ENCODE data around the gene ZNF639. TPM values are rescaled to one million over a fixed set of nuclear protein-coding genes. Genes with fewer than 3 reads are reported as not detected.

The ZNF639 gene
- total RNA-seq, 1 experiment from 2014 or later, result 47.5 TPM

DNA sequence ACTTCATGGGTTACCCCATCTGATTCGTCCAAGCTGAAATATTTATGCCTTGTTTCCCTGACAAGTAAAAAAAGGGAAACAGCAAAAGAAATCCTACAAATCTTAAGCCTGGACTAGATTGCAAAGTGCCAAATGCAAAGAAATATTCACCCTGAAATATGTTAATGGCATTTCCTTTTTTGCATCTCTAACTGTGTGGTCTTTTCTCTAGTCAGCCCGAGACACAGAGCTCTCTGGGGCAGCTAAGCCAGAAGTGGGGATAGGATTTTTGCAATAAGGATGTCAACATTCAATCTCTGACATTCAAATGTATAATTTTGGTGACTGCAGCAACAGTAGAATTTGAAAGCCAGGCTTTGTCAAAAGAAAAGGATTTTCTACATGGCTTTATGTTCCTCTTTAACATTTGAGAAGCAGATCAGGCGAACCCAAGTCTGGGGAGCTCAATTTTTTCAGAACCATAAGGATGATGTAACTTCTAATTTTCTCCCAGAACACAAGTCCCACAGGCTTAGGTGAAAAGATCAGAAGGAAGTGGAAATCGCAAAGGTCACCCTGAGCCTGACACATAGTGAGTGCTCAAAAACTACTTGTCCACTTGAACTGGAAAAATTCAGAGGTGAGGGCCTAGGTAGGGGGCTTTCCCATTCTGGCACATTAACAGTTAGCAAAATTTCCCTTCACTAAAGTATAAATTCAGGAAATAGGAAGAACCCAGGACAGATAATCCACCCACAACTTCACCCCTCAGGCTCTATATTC, 43.7 kb upstream of the ZNF639 start:
- intact Hi-C loops (cut with micrococcal nuclease), result no loop called here
- ATAC-seq (no peak), DNase-seq (ENCODE audit: low read depth, low spot score) (no peak)
- no peak overlapping the region for H3K4me2 ChIP-seq (ENCODE audit: low read length)
- no peak for TF ChIP-seq EZH2 (IDR thresholded peaks at IDR 0.05)
- TF ChIP-seq POLR2AphosphoS5 (IDR thresholded peaks at IDR 0.05; ENCODE audit: low read depth, low read length), result no peak
- TF ChIP-seq POLR2A (IDR thresholded peaks at IDR 0.05; ENCODE audit: borderline replicate concordance, extremely low read depth, insufficient read depth, insufficient read length), result no peak
- no peak for TF ChIP-seq TCF7L2 (IDR thresholded peaks at IDR 0.05; ENCODE audit: borderline replicate concordance, extremely low read depth, insufficient read depth, insufficient read length)
- no peak for TF ChIP-seq RAD21 (IDR thresholded peaks at IDR 0.05; ENCODE audit: low read depth)
- no peak for TF ChIP-seq ZFX (IDR thresholded peaks at IDR 0.05)
- TF ChIP-seq SIN3A (IDR thresholded peaks at IDR 0.05; ENCODE audit: low read depth), result no peak
- TF ChIP-seq, protein P1, sequence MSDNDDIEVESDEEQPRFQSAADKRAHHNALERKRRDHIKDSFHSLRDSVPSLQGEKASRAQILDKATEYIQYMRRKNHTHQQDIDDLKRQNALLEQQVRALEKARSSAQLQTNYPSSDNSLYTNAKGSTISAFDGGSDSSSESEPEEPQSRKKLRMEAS (IDR thresholded peaks at IDR 0.05), result no peak
- CTCF ChIA-PET, result no interaction called here
- H3K9ac ChIP-seq (ENCODE audit: low read length), result no peak overlapping the region
- no peaks in the 10 kb centered on the region for H3K36me3 ChIP-seq (ENCODE audit: control insufficient read depth in 1 of 2, insufficient read depth in 2 of 2, low read length in 2 of 2)
- no peak overlapping the region for H3K4me3 ChIP-seq (replicated peaks in 1 of 2; ENCODE audit: low read depth in 1 of 2, low read length in 2 of 2)
- no peaks in the 10 kb centered on the region for H3K9me2 ChIP-seq (ENCODE audit: insufficient read depth)
- H2AFZ ChIP-seq (ENCODE audit: low read depth, low read length, poor library complexity, severe bottlenecking), result no peak overlapping the region
- BruUV-seq (replicated peaks), result no TSS peak
- no peaks in the 10 kb centered on the region for H3K9me3 ChIP-seq (ENCODE audit: control insufficient read depth in 1 of 2, insufficient read depth in 1 of 2, low read depth in 1 of 2, low read length in 2 of 2)
- no peaks in the 10 kb centered on the region for H3K79me2 ChIP-seq (ENCODE audit: insufficient read depth, low read length)
- H4K20me1 ChIP-seq (ENCODE audit: insufficient read depth), result no peaks in the 10 kb centered on the region
- POLR2A ChIA-PET, result no interaction called here
- no peaks in the 10 kb centered on the region for H3K27me3 ChIP-seq (ENCODE audit: insufficient read depth, low read length)
- RAD21 ChIA-PET (ENCODE audit: low non-redundant PET in 1 of 2, low total read pairs in 2 of 2, uncharacterized antibody in 2 of 2, unreplicated experiment in 2 of 2), result no interaction called here
- H3K27ac ChIP-seq (ENCODE audit: low read depth, low read length), result no peak overlapping the region
- no peaks in the 10 kb centered on the region for H3K4me1 ChIP-seq (ENCODE audit: control insufficient read depth in 1 of 2, insufficient read depth in 2 of 2, low read length in 2 of 2)

DNA sequence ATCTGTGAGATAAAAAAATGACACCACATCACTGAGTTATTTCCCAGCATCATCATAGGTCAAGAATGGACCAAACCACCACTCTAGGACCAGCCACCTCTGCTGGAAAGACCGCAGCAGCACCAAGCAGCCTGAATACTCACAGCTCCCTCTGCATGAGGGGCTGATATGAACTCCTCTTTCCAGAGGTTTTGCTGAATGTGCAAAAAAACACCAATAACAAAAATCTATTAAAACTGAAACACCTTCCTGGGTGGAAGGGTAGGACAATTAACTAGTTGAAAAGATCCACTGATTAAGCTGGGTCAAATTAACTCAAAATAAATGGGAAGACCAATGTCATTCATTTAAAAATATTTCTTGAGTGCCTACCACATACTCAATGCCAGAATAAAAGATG, 43.0 kb upstream of the ZNF639 start:
- ChIA-PET CTCF (no interaction called here), POLR2A (no interaction called here), RAD21 (ENCODE audit: low non-redundant PET in 1 of 2, low total read pairs in 2 of 2, uncharacterized antibody in 2 of 2, unreplicated experiment in 2 of 2) (no interaction called here)
- intact Hi-C loops (cut with micrococcal nuclease), result no loop called here
- ATAC-seq (no peak), DNase-seq (ENCODE audit: low read depth, low spot score) (no peak)
- BruUV-seq (replicated peaks), result no TSS peak
- Histone ChIP-seq H3K4me1 (ENCODE audit: control insufficient read depth in 1 of 2, insufficient read depth in 2 of 2, low read length in 2 of 2) (no peaks in the 10 kb centered on the region), H3K79me2 (ENCODE audit: insufficient read depth, low read length) (no peaks in the 10 kb centered on the region), H4K20me1 (ENCODE audit: insufficient read depth) (no peaks in the 10 kb centered on the region), H3K27ac (ENCODE audit: low read depth, low read length) (no peak overlapping the region), H3K4me2 (ENCODE audit: low read length) (no peak overlapping the region), H2AFZ (ENCODE audit: low read depth, low read length, poor library complexity, severe bottlenecking) (no peak overlapping the region), H3K27me3 (ENCODE audit: insufficient read depth, low read length) (no peaks in the 10 kb centered on the region), H3K9ac (ENCODE audit: low read length) (no peak overlapping the region), H3K9me2 (ENCODE audit: insufficient read depth) (no peaks in the 10 kb centered on the region), H3K4me3 (replicated peaks in 1 of 2; ENCODE audit: low read depth in 1 of 2, low read length in 2 of 2) (no peak overlapping the region), H3K36me3 (ENCODE audit: control insufficient read depth in 1 of 2, insufficient read depth in 2 of 2, low read length in 2 of 2) (no peaks in the 10 kb centered on the region), H3K9me3 (ENCODE audit: control insufficient read depth in 1 of 2, insufficient read depth in 1 of 2, low read depth in 1 of 2, low read length in 2 of 2) (no peaks in the 10 kb centered on the region)
- TF ChIP-seq SIN3A (IDR thresholded peaks at IDR 0.05; ENCODE audit: low read depth), result no peak
- no peak for TF ChIP-seq POLR2AphosphoS5 (IDR thresholded peaks at IDR 0.05; ENCODE audit: low read depth, low read length)
- TF ChIP-seq CBX3 (IDR thresholded peaks at IDR 0.05; ENCODE audit: low read depth), result no peak
- no peak for TF ChIP-seq JUND (IDR thresholded peaks at IDR 0.05)
- no peak for TF ChIP-seq TCF7L2 (IDR thresholded peaks at IDR 0.05; ENCODE audit: borderline replicate concordance, extremely low read depth, insufficient read depth, insufficient read length)
- TF ChIP-seq SRF (IDR thresholded peaks at IDR 0.05; ENCODE audit: low read depth), result no peak
- TF ChIP-seq EZH2 (IDR thresholded peaks at IDR 0.05), result no peak
- TF ChIP-seq, protein P2, sequence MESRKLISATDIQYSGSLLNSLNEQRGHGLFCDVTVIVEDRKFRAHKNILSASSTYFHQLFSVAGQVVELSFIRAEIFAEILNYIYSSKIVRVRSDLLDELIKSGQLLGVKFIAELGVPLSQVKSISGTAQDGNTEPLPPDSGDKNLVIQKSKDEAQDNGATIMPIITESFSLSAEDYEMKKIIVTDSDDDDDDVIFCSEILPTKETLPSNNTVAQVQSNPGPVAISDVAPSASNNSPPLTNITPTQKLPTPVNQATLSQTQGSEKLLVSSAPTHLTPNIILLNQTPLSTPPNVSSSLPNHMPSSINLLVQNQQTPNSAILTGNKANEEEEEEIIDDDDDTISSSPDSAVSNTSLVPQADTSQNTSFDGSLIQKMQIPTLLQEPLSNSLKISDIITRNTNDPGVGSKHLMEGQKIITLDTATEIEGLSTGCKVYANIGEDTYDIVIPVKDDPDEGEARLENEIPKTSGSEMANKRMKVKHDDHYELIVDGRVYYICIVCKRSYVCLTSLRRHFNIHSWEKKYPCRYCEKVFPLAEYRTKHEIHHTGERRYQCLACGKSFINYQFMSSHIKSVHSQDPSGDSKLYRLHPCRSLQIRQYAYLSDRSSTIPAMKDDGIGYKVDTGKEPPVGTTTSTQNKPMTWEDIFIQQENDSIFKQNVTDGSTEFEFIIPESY (IDR thresholded peaks at IDR 0.05; ENCODE audit: extremely low read depth, insufficient replicate concordance, low read length), result no peak
- TF ChIP-seq, protein P1 (IDR thresholded peaks at IDR 0.05), result no peak
- TF ChIP-seq FOSL1 (IDR thresholded peaks at IDR 0.05; ENCODE audit: low read depth), result no peak
- TF ChIP-seq POLR2A (IDR thresholded peaks at IDR 0.05; ENCODE audit: borderline replicate concordance, extremely low read depth, insufficient read depth, insufficient read length), result no peak
